Activated CD4-positive, alpha-beta T cell treated with anti-CD3 and anti-CD28 coated beads for 36 hours (primary cell): ENCODE results near the gene RPRD1B. TPM values are rescaled to one million over a fixed set of nuclear protein-coding genes. Genes with fewer than 3 reads are reported as not detected.

Source experiments
- ATAC-seq: fragments of 200-7000 bp; cut with Tn5 transposase; one replicate; pipeline ENCODE4 v1.10.0; 2021; ENCODE audit warnings: mild to moderate bottlenecking, moderate library complexity
- CTCF ChIA-PET: fragments of 350-600 bp; sonication (Branson Sonifier 250); formaldehyde crosslinking; loops from one replicate; lab custom pipeline; 2021; ENCODE audit warnings: antibody characterized with exemption; lab: Charles Lee
- POLR2A ChIA-PET: fragments of 350-600 bp; sonication (Branson Sonifier 250); formaldehyde crosslinking; loops from one replicate; lab custom pipeline; 2021; ENCODE audit warnings: antibody characterized with exemption, inconsistent platforms; lab: Charles Lee
- DNase-seq: peaks from one replicate; pipeline ENCODE4 v3.0.0-alpha.2; 2020
- H3K27ac Mint-ChIP-seq: one replicate; pipeline ENCODE4 v1.8.0; 2021; ENCODE audit warnings: mixed read lengths
- H3K27me3 Mint-ChIP-seq: one replicate; pipeline ENCODE4 v1.8.0; 2021; ENCODE audit warnings: mixed read lengths
- H3K36me3 Mint-ChIP-seq: one replicate; pipeline ENCODE4 v1.8.0; 2021; ENCODE audit warnings: low read depth, mixed read lengths
- H3K4me1 Mint-ChIP-seq: one replicate; pipeline ENCODE4 v1.8.0; 2021; ENCODE audit warnings: mixed read lengths
- H3K4me3 Mint-ChIP-seq: one replicate; pipeline ENCODE4 v1.8.0; 2021; ENCODE audit warnings: mild to moderate bottlenecking, moderate library complexity, mixed read lengths
- H3K9me3 Mint-ChIP-seq: one replicate; pipeline ENCODE4 v1.8.0; 2021; ENCODE audit warnings: low read depth, mixed read lengths
- intact Hi-C, 2 experiments: fragments of 100-400 bp; cut with DNase I in 1 of 2; cut with micrococcal nuclease in 1 of 2; formaldehyde crosslinking; loops; one replicate each; pipeline versions ENCODE4 v1.14.2 to v1.15.1; 2022 to 2024; cut with DNase I, micrococcal nuclease
- total RNA-seq, 2 experiments: library from RNA; stranded (reverse); gene quantifications; one replicate each; pipeline ENCODE4 v1.2.3, GENCODE V29; 2021

RPRD1B gene
- total RNA-seq, 2 experiments from 2014 or later = 29.9 to 36.4 TPM

DNA sequence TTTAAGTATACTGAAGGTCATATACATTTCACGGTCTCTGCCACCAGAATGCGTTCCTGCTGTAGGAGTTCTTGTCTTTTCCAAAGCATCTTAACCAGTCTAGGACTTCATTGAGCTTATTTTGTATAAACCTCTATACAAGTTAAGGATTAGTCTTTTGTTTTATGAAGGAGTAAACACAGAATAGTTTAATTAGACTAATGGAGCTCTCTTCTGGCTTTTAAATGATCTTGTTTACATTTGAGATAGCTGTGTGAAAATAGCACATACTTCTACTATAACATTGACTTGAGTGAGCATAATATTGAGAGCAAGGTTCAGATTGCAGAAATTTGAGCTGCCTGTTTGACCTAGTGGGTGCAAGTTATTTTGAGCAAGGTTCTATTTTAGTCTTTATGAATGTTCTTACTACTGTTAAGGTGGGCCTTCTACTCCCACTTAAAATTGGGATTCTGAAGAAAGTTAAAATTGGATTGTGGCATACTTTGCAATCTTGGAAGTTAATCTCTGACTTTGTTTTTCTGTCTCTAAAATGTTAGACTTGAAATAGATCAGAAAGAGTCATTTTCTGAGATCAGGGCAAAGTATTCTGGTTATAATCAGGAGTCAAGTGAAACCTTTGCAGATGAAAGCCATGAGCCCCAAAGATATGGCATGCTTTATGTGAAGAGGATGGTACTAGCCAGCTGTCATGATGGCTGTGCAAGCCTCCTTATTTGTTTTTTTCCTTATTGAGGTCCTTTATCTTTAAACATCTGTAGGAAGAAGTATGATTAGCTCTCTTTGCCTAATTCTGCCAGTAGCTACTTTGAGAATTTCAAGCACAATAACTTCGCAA lies 41.8 kb downstream of the RPRD1B start:
- CTCF ChIA-PET = interaction anchor here (0.5 to 4.8 kb wide), 13 partner anchors 8 to 195 kb away, joined by 3 to 62 read pairs (median 4); partner anchors contain the start of gene RPRD1B
- POLR2A ChIA-PET = no interaction called here

DNA sequence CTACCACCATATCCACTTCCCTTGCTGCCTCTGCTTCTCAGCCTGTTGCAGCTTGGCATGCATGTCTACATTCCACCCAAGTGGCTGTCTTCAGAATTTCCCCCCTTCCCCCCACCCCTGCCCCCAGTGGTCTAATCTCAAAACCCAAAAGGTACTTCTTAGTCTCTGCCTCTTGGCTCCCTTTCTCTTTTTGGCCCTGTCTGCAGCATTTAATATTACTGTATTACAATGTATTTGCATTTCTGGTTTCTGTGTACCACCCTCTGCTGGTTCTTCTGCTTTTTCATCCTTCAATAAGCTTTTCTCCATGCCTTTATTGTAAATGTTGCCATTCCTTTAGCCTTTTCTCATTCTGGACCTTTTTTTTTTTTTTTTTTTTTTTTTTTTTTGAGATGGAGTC lies 43.0 kb downstream of the RPRD1B start:
- ATAC-seq = no peak
- ChIA-PET POLR2A (interaction anchor here (0.5 kb wide), 1 partner anchor 483 kb away, joined by 4 read pairs; no protein-coding TSS in a partner anchor), CTCF (interaction anchor here (1.7 to 4.8 kb wide), 3 partner anchors 10 to 16 kb away, joined by 5 to 51 read pairs (median 8); no protein-coding TSS in a partner anchor)
- H3K9me3 Mint-ChIP-seq = no peaks in the 10 kb centered on the region
- no peak overlapping the region for H3K27ac Mint-ChIP-seq
- intact Hi-C loops = no loop called here
- no peaks in the 10 kb centered on the region for H3K27me3 Mint-ChIP-seq
- no peak for DNase-seq
- no peak overlapping the region for H3K4me3 Mint-ChIP-seq
- H3K4me1 Mint-ChIP-seq = peaks cover 13% of the 10 kb centered on the region
- peaks cover 58% of the 10 kb centered on the region for H3K36me3 Mint-ChIP-seq

More for the DNA sequence above, 41.8 kb downstream of the RPRD1B start:
- Mint-ChIP-seq H3K4me3 (no peak overlapping the region), H3K27me3 (no peaks in the 10 kb centered on the region), H3K4me1 (peaks cover 12% of the 10 kb centered on the region), H3K27ac (no peak overlapping the region), H3K9me3 (no peaks in the 10 kb centered on the region), H3K36me3 (peaks cover 57% of the 10 kb centered on the region)
- DNase-seq (no peak), ATAC-seq (no peak)
- intact Hi-C loops = no loop called here

DNA sequence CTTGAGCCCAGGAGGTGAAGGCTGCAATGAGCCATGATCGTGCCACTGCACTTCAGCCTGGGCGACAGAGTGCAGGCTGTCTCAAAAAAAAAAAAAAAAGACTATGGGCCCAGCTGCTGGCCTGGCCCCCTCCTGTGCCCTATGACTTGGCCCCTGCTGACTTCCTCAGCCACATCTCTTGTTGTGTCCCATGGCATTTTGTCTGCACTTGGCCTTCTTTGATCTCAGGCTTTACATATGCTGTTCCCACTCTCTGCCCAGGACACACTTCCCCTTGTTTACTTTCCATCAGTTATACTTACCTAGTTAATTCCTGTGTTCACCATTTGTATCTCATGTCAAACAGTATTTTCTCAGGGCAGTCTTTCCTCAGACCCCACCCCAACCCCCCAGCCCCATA lies 44.5 kb downstream of the RPRD1B start:
- Mint-ChIP-seq H3K4me3 (no peak overlapping the region), H3K4me1 (peaks cover 14% of the 10 kb centered on the region), H3K9me3 (no peaks in the 10 kb centered on the region)

DNA sequence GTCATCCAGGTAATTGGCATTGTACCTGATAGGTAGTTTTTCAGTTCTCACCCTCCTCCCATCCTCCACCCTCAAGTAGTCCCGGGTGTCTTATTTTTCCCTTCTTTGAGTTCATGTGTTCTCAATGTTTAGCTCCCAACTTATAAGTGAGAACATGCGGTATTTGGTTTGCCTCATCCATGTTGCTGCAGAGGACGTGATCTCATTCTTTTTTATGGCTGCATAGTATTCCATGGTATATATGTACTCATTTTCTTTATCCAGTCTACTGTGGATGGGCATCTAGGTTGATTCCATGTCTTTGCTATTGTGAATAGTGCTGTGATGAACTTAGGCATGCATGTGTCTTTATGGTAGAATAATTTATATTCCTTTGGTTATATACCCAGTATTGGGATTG lies 45.8 kb downstream of the RPRD1B start:
- peaks cover 55% of the 10 kb centered on the region for H3K36me3 Mint-ChIP-seq
- ATAC-seq = no peak
- H3K4me1 Mint-ChIP-seq = peaks cover 6% of the 10 kb centered on the region
- H3K9me3 Mint-ChIP-seq = no peaks in the 10 kb centered on the region
- POLR2A ChIA-PET = no interaction called here
- no peak overlapping the region for H3K4me3 Mint-ChIP-seq
- intact Hi-C loops = no loop called here
- DNase-seq = no peak
- CTCF ChIA-PET = interaction anchor here (0.6 kb wide), 3 partner anchors 17 to 352 kb away, joined by 3 to 4 read pairs (median 3); no protein-coding TSS in a partner anchor
- no peaks in the 10 kb centered on the region for H3K27me3 Mint-ChIP-seq
- no peak overlapping the region for H3K27ac Mint-ChIP-seq

More for the DNA sequence above, 44.5 kb downstream of the RPRD1B start:
- no peak overlapping the region for H3K27ac Mint-ChIP-seq
- intact Hi-C loops = no loop called here
- ChIA-PET POLR2A (no interaction called here), CTCF (interaction anchor here (1.0 to 2.2 kb wide), 3 partner anchors 10 to 144 kb away, joined by 4 to 8 read pairs (median 4); no protein-coding TSS in a partner anchor)
- no peaks in the 10 kb centered on the region for H3K27me3 Mint-ChIP-seq
- no peak for DNase-seq
- peaks cover 56% of the 10 kb centered on the region for H3K36me3 Mint-ChIP-seq
- ATAC-seq = no peak

DNA sequence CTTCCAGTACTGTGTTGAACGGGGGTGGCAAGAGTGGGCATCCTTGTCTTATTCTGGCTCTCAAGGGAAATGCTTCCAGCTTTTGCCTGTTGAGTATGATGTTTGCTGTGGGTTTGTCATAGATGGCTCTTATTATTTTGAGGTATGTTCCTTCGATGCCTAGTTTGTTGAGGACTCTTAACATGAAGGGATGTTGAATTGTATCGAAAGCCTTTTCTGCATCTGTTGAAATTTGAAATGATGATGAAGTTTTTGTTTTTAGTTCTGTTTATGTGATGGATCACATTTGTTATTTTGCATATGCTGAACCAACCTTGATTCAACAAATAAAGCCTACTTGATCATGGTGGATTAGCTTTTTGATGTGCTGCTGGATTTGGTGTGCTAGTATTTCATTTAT lies 48.0 kb downstream of the RPRD1B start:
- no peak overlapping the region for H3K4me3 Mint-ChIP-seq
- DNase-seq (no peak), ATAC-seq (no peak)
- H3K27ac Mint-ChIP-seq = no peak overlapping the region
- intact Hi-C loops = no loop called here
- no peaks in the 10 kb centered on the region for H3K27me3 Mint-ChIP-seq
- POLR2A ChIA-PET = no interaction called here
- peaks cover 57% of the 10 kb centered on the region for H3K36me3 Mint-ChIP-seq
- H3K4me1 Mint-ChIP-seq = peaks cover 2% of the 10 kb centered on the region
- CTCF ChIA-PET = interaction anchor here (0.8 to 1.2 kb wide), 3 partner anchors 11 to 421 kb away, joined by 3 to 4 read pairs (median 3); no protein-coding TSS in a partner anchor
- no peaks in the 10 kb centered on the region for H3K9me3 Mint-ChIP-seq

DNA sequence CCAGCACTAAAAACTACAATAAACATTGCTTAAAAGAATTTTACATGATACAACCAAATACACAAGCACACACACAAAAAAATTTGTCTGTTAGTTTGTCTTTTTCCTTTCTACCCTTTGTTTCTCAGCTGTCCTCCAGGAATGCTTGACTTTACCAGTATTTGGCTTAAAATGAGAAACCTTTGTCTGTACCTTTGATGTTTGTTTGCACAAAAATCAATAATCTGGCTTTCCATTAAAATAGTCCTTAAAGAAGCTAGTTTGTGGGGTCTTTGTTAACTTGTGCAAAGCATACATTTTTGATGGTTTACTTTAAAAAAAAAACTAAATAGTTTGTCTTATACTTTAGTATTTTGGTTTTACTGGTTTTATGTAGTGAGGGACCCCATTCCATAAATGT lies 49.3 kb downstream of the RPRD1B start:
- Mint-ChIP-seq H3K27me3 (no peaks in the 10 kb centered on the region), H3K4me1 (peaks cover 2% of the 10 kb centered on the region), H3K9me3 (no peaks in the 10 kb centered on the region), H3K36me3 (peaks cover 56% of the 10 kb centered on the region), H3K27ac (no peak overlapping the region), H3K4me3 (no peak overlapping the region)
- CTCF ChIA-PET = interaction anchor here (0.6 to 2.1 kb wide), 7 partner anchors 9 to 467 kb away, joined by 3 to 14 read pairs (median 4); no protein-coding TSS in a partner anchor
- DNase-seq = no peak
- intact Hi-C loops = no loop called here
- POLR2A ChIA-PET = interaction anchor here (0.7 kb wide), 1 partner anchor 988 kb away, joined by 6 read pairs; no protein-coding TSS in a partner anchor
- ATAC-seq = no peak

DNA sequence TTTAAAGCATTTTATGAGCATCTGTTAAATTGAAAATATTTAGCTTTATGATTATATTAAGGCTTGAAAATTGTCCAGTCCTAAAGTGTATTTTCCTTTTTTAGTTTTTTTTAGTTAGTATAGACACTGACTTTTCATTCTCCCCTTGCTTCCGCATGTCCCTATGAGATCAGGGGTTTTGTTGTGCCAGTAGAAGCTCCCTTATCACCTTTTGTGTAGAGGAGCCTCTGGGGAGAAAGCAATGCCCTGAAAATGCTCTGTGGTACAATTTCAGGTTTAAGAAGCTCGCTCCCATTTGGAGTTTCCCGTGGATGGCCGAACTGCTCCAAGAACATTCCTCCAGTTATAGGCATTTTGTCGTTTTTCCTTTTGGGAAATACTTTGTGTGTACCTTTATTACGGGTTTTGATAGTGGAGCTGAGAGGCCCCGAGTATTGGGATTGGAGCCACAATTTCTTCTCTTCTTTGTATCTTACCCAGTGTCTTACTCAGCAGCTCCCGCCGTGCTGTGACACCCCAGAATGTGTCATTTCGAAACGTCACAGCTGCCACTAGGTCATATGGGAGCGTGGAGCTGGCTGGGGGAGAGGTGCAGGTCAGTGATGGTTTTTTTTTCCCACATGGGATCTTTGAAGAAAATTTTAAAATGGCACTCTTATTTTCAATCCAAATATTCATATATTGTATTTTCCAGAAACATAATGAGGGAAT lies 49.9 kb downstream of the RPRD1B start:
- POLR2A ChIA-PET = interaction anchor here (0.7 kb wide), 1 partner anchor 988 kb away, joined by 6 read pairs; no protein-coding TSS in a partner anchor
- Mint-ChIP-seq H3K4me3 (no peak overlapping the region), H3K9me3 (no peaks in the 10 kb centered on the region), H3K27ac (no peak overlapping the region), H3K4me1 (peaks cover 2% of the 10 kb centered on the region), H3K27me3 (no peaks in the 10 kb centered on the region), H3K36me3 (peaks cover 54% of the 10 kb centered on the region)
- CTCF ChIA-PET = interaction anchor here (0.6 to 2.1 kb wide), 8 partner anchors 10 to 723 kb away, joined by 3 to 14 read pairs (median 4); no protein-coding TSS in a partner anchor
- DNase-seq (no peak), ATAC-seq (no peak)
- intact Hi-C loops = no loop called here

DNA sequence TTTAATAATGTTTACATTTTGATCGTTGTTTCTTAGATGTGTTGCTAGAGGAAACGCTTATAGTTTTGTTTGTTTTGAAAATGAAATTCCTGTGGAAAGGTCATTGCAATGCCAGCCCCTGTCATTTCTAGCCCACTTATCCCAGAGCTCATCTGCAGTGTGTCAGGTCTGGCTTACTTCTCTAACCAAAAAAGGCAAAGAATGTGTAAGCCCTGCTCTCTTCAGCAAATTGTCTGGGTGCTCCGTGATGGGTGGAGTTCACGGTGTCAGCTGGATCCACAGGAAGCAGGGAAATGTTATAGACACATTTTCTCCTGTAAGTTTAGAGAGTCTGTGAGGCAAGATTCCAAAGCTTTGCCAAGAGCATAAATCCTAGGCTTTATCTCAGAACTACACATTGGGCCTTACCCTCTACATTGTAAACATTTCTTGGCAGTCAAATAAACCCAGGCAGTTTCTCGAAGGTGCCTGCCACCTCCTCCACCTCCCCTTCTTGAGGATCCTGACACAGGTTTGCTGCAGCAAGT lies 50.9 kb downstream of the RPRD1B start:
- no peak overlapping the region for H3K27ac Mint-ChIP-seq
- ATAC-seq (no peak), DNase-seq (no peak)
- ChIA-PET POLR2A (no interaction called here), CTCF (no interaction called here)
- no peaks in the 10 kb centered on the region for H3K9me3 Mint-ChIP-seq
- intact Hi-C loops = no loop called here
- H3K27me3 Mint-ChIP-seq = no peaks in the 10 kb centered on the region
- H3K36me3 Mint-ChIP-seq = peaks cover 44% of the 10 kb centered on the region
- peaks cover 2% of the 10 kb centered on the region for H3K4me1 Mint-ChIP-seq
- no peak overlapping the region for H3K4me3 Mint-ChIP-seq

DNA sequence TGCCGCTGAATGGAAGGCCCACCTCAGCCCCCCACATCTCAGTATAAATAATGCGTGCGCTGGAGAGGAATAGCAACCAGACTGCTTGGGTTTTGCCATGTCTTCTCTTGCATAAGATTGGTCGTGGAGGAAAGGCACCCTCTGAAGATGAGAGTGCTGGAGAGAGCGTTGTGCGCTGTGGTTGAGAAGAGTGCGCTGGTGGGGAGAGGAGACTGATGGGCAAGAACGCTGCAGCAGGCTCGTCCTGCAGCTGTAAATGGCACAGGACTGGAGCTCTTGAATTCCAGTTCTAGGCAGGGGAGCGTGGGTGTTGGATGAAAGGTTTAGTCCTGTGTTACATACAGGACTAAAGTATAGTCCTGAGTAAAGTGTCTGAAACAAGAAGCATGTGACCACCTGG lies 51.5 kb downstream of the RPRD1B start:
- ChIA-PET POLR2A (interaction anchor here (0.6 kb wide), 1 partner anchor 23 kb away, joined by 7 read pairs; no protein-coding TSS in a partner anchor), CTCF (no interaction called here)
- H3K27ac Mint-ChIP-seq = no peak overlapping the region
- intact Hi-C loops = no loop called here
- no peak for DNase-seq
- no peaks in the 10 kb centered on the region for H3K27me3 Mint-ChIP-seq
- H3K4me1 Mint-ChIP-seq = peaks cover 2% of the 10 kb centered on the region
- H3K36me3 Mint-ChIP-seq = peaks cover 40% of the 10 kb centered on the region
- no peaks in the 10 kb centered on the region for H3K9me3 Mint-ChIP-seq
- ATAC-seq = no peak
- no peak overlapping the region for H3K4me3 Mint-ChIP-seq

DNA sequence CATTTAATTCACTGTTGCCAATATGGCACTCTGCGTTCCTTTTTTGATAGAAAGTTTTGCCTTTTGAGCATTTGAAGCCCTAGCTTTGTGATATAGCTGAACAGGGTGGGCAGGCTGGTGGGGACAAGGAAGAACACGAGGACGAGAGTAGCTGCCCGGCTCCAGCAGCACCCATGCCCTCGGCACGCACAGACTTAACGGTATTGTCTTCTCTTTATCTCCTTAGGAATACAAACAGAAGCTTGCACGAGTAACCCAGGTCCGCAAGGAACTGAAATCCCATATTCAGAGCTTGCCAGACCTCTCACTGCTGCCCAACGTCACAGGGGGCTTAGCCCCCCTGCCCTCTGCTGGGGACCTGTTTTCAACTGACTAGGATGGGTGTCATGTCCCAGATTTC lies 56.0 kb downstream of the RPRD1B start:
- peaks cover 19% of the 10 kb centered on the region for H3K36me3 Mint-ChIP-seq

DNA sequence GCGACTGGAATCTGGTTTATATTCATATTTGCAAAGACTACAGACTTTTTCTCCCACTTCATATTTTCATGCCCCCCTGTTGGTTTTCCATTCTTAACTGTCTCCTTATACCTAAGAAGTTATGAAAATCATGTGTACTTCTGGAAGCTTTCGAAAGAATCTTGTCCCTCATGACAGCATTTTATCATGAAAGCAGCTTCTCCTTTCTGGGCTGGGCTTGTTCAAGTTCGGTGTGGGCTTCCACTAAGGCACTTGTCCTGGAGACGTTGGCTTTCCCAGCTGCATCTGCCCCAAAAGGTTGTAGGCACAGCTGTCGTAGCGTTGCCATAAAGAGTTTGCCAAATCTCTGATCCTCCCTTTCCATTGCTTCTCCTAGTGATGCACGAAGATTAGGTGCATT lies 56.5 kb downstream of the RPRD1B start:
- ATAC-seq (no peak), DNase-seq (no peak)
- Mint-ChIP-seq H3K4me1 (peaks cover 24% of the 10 kb centered on the region), H3K9me3 (no peaks in the 10 kb centered on the region), H3K4me3 (no peak overlapping the region), H3K36me3 (peaks cover 17% of the 10 kb centered on the region), H3K27ac (no peak overlapping the region), H3K27me3 (no peaks in the 10 kb centered on the region)
- intact Hi-C loops = no loop called here
- ChIA-PET CTCF (interaction anchor here (1.1 to 3.8 kb wide), 2 partner anchors 16 to 32 kb away, joined by 3 to 15 read pairs; no protein-coding TSS in a partner anchor), POLR2A (no interaction called here)

More for the DNA sequence above, 56.0 kb downstream of the RPRD1B start:
- intact Hi-C loops = no loop called here
- POLR2A ChIA-PET = no interaction called here
- Mint-ChIP-seq H3K27ac (no peak overlapping the region), H3K4me1 (peaks cover 18% of the 10 kb centered on the region), H3K27me3 (no peaks in the 10 kb centered on the region), H3K4me3 (no peak overlapping the region), H3K9me3 (no peaks in the 10 kb centered on the region)
- CTCF ChIA-PET = interaction anchor here (0.7 to 3.8 kb wide), 3 partner anchors 16 to 894 kb away, joined by 3 to 15 read pairs (median 3); no protein-coding TSS in a partner anchor
- DNase-seq = no peak
- ATAC-seq = no peak
